ENCODE results near the gene SF1. TPM values are rescaled to one million over a fixed set of nuclear protein-coding genes. Genes with fewer than 3 reads are reported as not detected.

The SF1 gene
- total RNA-seq, 1 donor from 2014 or later = 500 TPM

- Mint-ChIP-seq H3K27me3 (no peaks in the 10 kb centered on the region), H3K4me1 (ENCODE audit: low read depth) (peaks cover 20% of the 10 kb centered on the region), H3K4me3 (ENCODE audit: low read depth) (no peak overlapping the region), H3K9me3 (ENCODE audit: low read depth) (no peaks in the 10 kb centered on the region), H3K36me3 (ENCODE audit: insufficient read depth) (peaks cover 8% of the 10 kb centered on the region), H3K27ac (no peak overlapping the region)
- no peak for DNase-seq (ENCODE audit: low spot score, unreplicated experiment)
- no peak for TF ChIP-seq CTCF (IDR thresholded peaks at IDR 0.05; ENCODE audit: unreplicated experiment)
Observed at GRCh38 chr11:64758330-64759079, 19.8 kb downstream of the SF1 start.

- no peak for TF ChIP-seq CTCF (IDR thresholded peaks at IDR 0.05; ENCODE audit: unreplicated experiment)
- Mint-ChIP-seq H3K4me3 (ENCODE audit: low read depth) (no peak overlapping the region), H3K4me1 (ENCODE audit: low read depth) (peaks cover 14% of the 10 kb centered on the region), H3K36me3 (ENCODE audit: insufficient read depth) (peaks cover 7% of the 10 kb centered on the region), H3K27ac (no peak overlapping the region), H3K27me3 (no peaks in the 10 kb centered on the region), H3K9me3 (ENCODE audit: low read depth) (no peaks in the 10 kb centered on the region)
- no peak for DNase-seq (ENCODE audit: low spot score, unreplicated experiment)
Observed at GRCh38 chr11:64757549-64758329, 20.6 kb downstream of the SF1 start.

GRCh38 chr11:64755681-64756361, 22.5 kb downstream of the SF1 start:
- no peak for DNase-seq (ENCODE audit: low spot score, unreplicated experiment)
- H3K9me3 Mint-ChIP-seq (ENCODE audit: low read depth) = no peaks in the 10 kb centered on the region

GRCh38 chr11:64754919-64755662, 23.3 kb downstream of the SF1 start:
- DNase-seq (ENCODE audit: low spot score, unreplicated experiment) = no peak
- Mint-ChIP-seq H3K4me1 (ENCODE audit: low read depth) (peaks cover 10% of the 10 kb centered on the region), H3K36me3 (ENCODE audit: insufficient read depth) (peaks cover under 1% of the 10 kb centered on the region), H3K27ac (no peak overlapping the region), H3K9me3 (ENCODE audit: low read depth) (no peaks in the 10 kb centered on the region), H3K4me3 (ENCODE audit: low read depth) (no peak overlapping the region), H3K27me3 (peaks cover 1% of the 10 kb centered on the region)
- TF ChIP-seq CTCF (IDR thresholded peaks at IDR 0.05; ENCODE audit: unreplicated experiment) = no peak

More at GRCh38 chr11:64755681-64756361, 22.5 kb downstream of the SF1 start:
- Mint-ChIP-seq H3K27ac (no peak overlapping the region), H3K4me3 (ENCODE audit: low read depth) (no peak overlapping the region), H3K4me1 (ENCODE audit: low read depth) (peaks cover 11% of the 10 kb centered on the region), H3K36me3 (ENCODE audit: insufficient read depth) (no peaks in the 10 kb centered on the region), H3K27me3 (no peaks in the 10 kb centered on the region)
- no peak for TF ChIP-seq CTCF (IDR thresholded peaks at IDR 0.05; ENCODE audit: unreplicated experiment)

Measured in progenitor cell of endocrine pancreas (in vitro differentiated cells).